Psoas muscle (tissue), 8 donors: ENCODE measurements around the gene EFEMP2. TPM values are rescaled to one million over a fixed set of nuclear protein-coding genes. Genes with fewer than 3 reads are reported as not detected.
A peak's percentile ranks its signal among the peaks of the same experiment; 100 is the strongest.
"Not testable (repeated sequence)": the region's sequence is repeated elsewhere in the genome, so short reads cannot be mapped to it uniquely, and the experiment has no call there.

Experiments used
- ATAC-seq, 4 donors: fragments of 200-7000 bp; cut with Tn5 transposase; one replicate each; pipeline ENCODE4 v1.9.1; 2020; ENCODE audit warnings: moderate library complexity in 3 of 4, mild to moderate bottlenecking in 2 of 4
- DNase-seq, 2 donors: peaks; one replicate each; pipeline ENCODE4 v3.0.0-alpha.2; 2020
- H3K27ac ChIP-seq: fragments of 200-600 bp; one replicate; pipeline ENCODE4 v1.8.0; 2022
- H3K27me3 ChIP-seq, 3 donors: fragments of 200-600 bp in 1 of 3; one replicate each; pipeline versions ENCODE4 v1.6.1 to v1.8.0; 2013 to 2022; ENCODE audit warnings: low read length in 2 of 3, mild to moderate bottlenecking in 2 of 3, moderate library complexity in 1 of 3; ENCODE audit not compliant: insufficient read depth in 3 of 3
- H3K36me3 ChIP-seq, 2 donors: fragments of 200-600 bp in 1 of 2; one replicate each; pipeline versions ENCODE4 v1.6.1 to v1.8.0; 2013 to 2022; ENCODE audit warnings: low read depth in 1 of 2, mild to moderate bottlenecking in 1 of 2, moderate library complexity in 1 of 2; ENCODE audit not compliant: insufficient read depth in 1 of 2
- H3K4me1 ChIP-seq: fragments of 200-600 bp; one replicate; pipeline ENCODE4 v1.8.0; 2022
- H3K4me3 ChIP-seq: fragments of 200-600 bp; one replicate; pipeline ENCODE4 v1.8.0; 2022; ENCODE audit warnings: mild to moderate bottlenecking
- H3K9me3 ChIP-seq: fragments of 200-600 bp; one replicate; pipeline ENCODE4 v1.8.0; 2022
- WGBS, 3 donors: extraction: QIAGEN DNeasy Blood & Tissue Kit; methylation state at CpG; one replicate each; pipeline versions ENCODE4 v1.1.6 to v1.1.7; 2013; 5-methylcytosine and 5-hydroxymethylcytosine counted together
- intact Hi-C, 2 donors: fragments of 100-400 bp; cut with DNase I; formaldehyde crosslinking; loops; one replicate each; pipeline versions ENCODE4 v1.11.0 to v1.14.2; 2022
- polyA plus RNA-seq, 3 donors: library from polyadenylated mRNA; stranded (reverse); fragments of 200-250 nt; gene quantifications; one replicate each; pipeline ENCODE4 v1.2.3, GENCODE V29; 2013
- total RNA-seq, 4 donors: library from RNA; stranded (reverse); fragmentation: NEBNext Ultra II Directional in 2 of 4; extraction: Animal tissue kit (Norgen Biotek cat#: 25700) in 2 of 4; gene quantifications; one replicate each; pipeline versions ENCODE4 v1.2.1 to v1.2.4, GENCODE V29; 2021 to 2023
- TF ChIP-seq, protein P1 (sequence below): fragments of 200-600 bp; IDR thresholded peaks from one replicate; pipeline ENCODE4 v1.8.0; 2022; ENCODE audit warnings: antibody characterized with exemption
- donor health status: healthy with polysubstance abuse.
- donor health status: DM: no; HTN: no; CAD: no; lungs with moderate emphysema.
- donor health status: Bipolar disorder and iron deficiency.
- donor health status: healthy.
- donor health status: DM: yes; HTN: yes; CAD: no.
- donor health status: DM: no; HTN: no; CAD: no.
- donor health status: DM: no; HTN: no; CAD: no.
- donor health status: DM: yes; HTN: yes; CAD: no.

Gene EFEMP2
- total and polyA plus RNA-seq, 7 donors = 14.8 to 46.6 (median 20.8) TPM

DNA sequence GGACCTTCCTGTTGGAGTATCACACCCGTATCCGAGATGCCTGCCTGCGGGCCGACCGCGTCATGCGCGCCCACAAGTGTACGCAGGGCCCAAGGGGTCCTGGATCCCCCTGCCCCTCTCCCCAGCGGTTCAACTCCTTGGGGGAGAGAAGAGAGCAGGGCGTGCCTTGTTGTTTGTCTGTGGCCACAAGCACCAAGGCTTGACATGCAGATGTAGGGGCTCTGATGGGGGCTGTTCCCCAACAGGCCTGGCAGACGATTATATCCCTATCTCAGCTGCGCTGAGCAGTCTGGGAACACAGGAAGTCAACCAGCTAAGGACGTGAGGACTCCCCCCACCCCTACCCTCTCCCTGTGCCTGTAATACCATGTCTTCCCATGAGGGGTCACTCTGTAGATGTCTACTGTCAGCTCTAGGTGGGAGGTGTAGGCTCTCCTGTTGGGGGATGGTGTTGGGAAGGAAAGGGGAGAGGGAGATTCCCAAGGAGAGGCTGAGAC is 21.5 kb downstream of the EFEMP2 start:
- ATAC-seq (peak in 1 of 4 donors; percentile 22), DNase-seq (no peak)
- intact Hi-C loops = no loop called here
- H3K27ac ChIP-seq = no peak overlapping the region
- no peaks in the 10 kb centered on the region for H3K27me3 ChIP-seq
- whole genome bisulfite sequencing, 3 donors = 87 to 93% (median 89%) methylated on average over 14 of the region's 14 CpGs
- peaks cover 5% of the 10 kb centered on the region for H3K4me1 ChIP-seq
- peaks cover 4% of the 10 kb centered on the region for H3K9me3 ChIP-seq
- TF ChIP-seq, protein P1, sequence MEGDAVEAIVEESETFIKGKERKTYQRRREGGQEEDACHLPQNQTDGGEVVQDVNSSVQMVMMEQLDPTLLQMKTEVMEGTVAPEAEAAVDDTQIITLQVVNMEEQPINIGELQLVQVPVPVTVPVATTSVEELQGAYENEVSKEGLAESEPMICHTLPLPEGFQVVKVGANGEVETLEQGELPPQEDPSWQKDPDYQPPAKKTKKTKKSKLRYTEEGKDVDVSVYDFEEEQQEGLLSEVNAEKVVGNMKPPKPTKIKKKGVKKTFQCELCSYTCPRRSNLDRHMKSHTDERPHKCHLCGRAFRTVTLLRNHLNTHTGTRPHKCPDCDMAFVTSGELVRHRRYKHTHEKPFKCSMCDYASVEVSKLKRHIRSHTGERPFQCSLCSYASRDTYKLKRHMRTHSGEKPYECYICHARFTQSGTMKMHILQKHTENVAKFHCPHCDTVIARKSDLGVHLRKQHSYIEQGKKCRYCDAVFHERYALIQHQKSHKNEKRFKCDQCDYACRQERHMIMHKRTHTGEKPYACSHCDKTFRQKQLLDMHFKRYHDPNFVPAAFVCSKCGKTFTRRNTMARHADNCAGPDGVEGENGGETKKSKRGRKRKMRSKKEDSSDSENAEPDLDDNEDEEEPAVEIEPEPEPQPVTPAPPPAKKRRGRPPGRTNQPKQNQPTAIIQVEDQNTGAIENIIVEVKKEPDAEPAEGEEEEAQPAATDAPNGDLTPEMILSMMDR = peak; percentile 34
- H3K4me3 ChIP-seq = no peak overlapping the region
- peaks cover 7 to 55% of the 10 kb centered on the region in 2 donors for H3K36me3 ChIP-seq

DNA sequence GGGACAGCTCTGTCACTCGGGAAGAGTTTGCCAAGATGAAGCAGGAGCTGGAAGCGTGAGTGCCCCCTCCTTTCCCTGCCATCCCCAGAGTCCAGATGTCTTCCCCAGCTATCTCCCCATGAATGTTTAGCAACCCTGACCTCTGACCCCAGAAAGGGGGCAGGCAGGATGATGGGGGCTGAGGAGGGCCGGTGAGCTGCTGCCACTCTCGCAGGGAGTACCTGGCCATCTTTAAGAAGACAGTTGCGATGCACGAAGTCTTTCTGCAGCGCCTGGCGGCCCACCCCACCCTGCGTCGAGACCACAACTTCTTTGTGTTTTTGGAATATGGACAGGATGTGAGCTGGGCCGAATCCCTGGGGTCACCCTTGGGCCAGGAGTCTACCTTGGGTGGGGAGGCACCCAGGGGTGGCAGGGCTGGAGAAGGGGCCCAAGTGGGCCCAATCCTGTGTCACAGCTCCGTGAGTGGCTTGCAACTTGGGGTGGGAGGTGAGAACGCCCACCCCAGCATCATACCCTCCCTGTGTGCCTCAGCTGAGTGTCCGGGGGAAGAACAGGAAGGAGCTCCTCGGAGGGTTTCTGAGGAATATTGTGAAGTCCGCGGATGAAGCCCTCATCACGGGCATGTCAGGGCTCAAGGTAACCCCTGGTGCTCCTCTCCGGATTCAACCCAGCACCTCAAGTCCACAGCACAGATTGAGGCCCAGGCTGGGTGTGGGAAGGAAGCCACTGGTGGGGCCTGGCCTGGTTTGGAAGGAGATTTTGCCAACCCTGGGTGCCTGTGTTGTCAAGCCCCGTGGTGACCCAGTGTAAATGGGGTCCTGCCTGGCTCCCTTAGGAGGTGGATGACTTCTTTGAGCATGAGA is 22.1 kb downstream of the EFEMP2 start:
- Histone ChIP-seq H3K27me3 (no peaks in the 10 kb centered on the region), H3K4me3 (no peak overlapping the region), H3K27ac (no peak overlapping the region), H3K9me3 (peaks cover 4% of the 10 kb centered on the region), H3K4me1 (no peaks in the 10 kb centered on the region), H3K36me3 (peaks cover 7 to 48% of the 10 kb centered on the region in 2 donors)
- intact Hi-C loops = no loop called here
- no peak for DNase-seq
- TF ChIP-seq, protein P1 = no peak
- WGBS, 3 donors = 65 to 74% (median 72%) methylated on average over 20 of the region's 20 CpGs
- peak in 2 of 4 donors; percentile 7 to 13 for ATAC-seq

DNA sequence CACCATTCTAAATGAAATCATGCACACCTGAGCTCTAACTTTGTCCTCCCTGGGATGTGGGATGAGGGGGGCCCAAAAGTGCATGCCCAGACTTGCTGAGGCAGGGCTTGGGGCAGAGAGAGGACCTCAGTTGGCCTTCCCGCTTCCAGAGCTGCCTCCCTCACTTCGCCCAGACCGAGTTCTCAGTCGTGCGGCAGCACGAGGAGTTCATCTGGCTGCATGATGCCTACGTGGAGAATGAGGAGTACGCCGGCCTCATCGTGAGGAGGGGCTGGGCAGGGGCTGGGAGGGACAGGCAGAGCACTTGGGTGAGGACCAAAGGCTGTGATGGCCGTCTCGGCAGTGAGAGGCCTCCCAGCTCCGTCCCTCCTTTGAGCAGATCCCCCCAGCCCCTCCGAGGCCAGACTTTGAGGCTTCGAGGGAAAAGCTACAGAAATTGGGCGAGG is 22.8 kb downstream of the EFEMP2 start:
- TF ChIP-seq, protein P1 = no peak
- Histone ChIP-seq H3K4me3 (no peak overlapping the region), H3K9me3 (peaks cover 4% of the 10 kb centered on the region), H3K4me1 (no peaks in the 10 kb centered on the region), H3K36me3 (peaks cover 7 to 41% of the 10 kb centered on the region in 2 donors), H3K27me3 (no peaks in the 10 kb centered on the region), H3K27ac (no peak overlapping the region)
- 31 to 42% (median 39%) methylated on average over 16 of the region's 16 CpGs for WGBS, 3 donors
- ATAC-seq (peak in 1 of 4 donors; percentile 5), DNase-seq (no peak)
- intact Hi-C loops = no loop called here

DNA sequence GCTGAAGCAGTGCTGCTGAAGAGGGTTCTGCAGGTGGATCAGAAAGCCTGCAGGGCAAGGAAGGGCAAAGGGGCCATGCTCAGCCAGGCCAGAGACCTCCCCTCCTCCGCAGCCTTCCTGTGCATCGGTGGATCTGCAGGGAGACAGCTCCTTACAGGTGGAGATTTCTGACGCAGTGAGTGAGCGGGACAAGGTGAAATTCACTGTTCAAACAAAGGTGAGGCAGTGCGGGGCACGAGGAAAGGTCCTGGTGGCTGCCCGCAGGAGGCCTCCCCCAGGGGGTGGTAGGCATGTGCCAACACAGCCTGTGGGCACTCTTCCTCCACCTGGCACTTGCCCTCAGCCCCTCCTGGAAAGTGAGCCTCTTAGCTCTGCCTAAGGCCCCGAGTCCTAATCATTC is 23.2 kb downstream of the EFEMP2 start:
- Histone ChIP-seq H3K9me3 (peaks cover 4% of the 10 kb centered on the region), H3K27me3 (no peaks in the 10 kb centered on the region), H3K4me3 (no peak overlapping the region), H3K27ac (no peak overlapping the region), H3K4me1 (no peaks in the 10 kb centered on the region), H3K36me3 (peaks cover 4 to 37% of the 10 kb centered on the region in 2 donors)
- DNase-seq (no peak), ATAC-seq (no peak)
- WGBS, 3 donors = 65 to 73% (median 68%) methylated on average over 8 of the region's 8 CpGs
- TF ChIP-seq, protein P1 = no peak
- intact Hi-C loops = no loop called here

DNA sequence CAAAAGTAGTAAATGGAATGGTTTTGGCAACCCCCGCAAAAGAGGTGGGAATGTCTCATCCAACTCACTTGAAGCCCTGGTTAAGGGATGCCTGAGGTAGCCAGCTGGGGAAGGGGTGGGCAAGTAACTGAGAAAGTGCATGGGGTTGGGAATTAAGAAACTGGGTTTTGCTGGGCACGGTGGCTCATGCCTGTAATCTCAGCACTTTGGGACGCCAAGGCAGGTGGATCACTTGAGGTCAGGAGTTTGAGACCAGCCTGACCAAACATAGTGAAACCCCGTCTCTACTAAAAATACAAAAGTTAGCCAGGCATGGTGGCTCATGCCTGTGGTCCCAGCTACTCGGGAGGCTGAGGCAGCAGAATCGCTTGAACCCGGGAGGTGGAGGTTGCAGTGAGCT is 23.9 kb downstream of the EFEMP2 start:
- intact Hi-C loops, H3K27ac ChIP-seq, H3K4me1 ChIP-seq, DNase-seq, H3K27me3 ChIP-seq, ATAC-seq, H3K9me3 ChIP-seq, H3K4me3 ChIP-seq: not testable (repeated sequence)
- WGBS, 3 donors = 54 to 62% (median 61%) methylated on average over 7 of the region's 7 CpGs
- H3K36me3 ChIP-seq = peaks cover 0 to 30% of the 10 kb centered on the region in 2 donors
